Right lobe of liver (tissue), 6 donors: ENCODE measurements around the gene APBA1. TPM values are rescaled to one million over a fixed set of nuclear protein-coding genes. Genes with fewer than 3 reads are reported as not detected.

Experiments used
- ATAC-seq, 4 donors: fragments of 200-7000 bp; cut with Tn5 transposase; one replicate each; pipeline ENCODE4 v1.9.1; 2020; ENCODE audit warnings: mild to moderate bottlenecking in 4 of 4, moderate library complexity in 4 of 4
- DNase-seq, 3 donors: peaks; one replicate each; pipeline ENCODE4 v3.0.0-alpha.2; 2020
- H3K27ac ChIP-seq, 3 donors: fragments of 200-600 bp; one replicate each; pipeline ENCODE4 v1.8.0; 2022
- H3K27me3 ChIP-seq, 2 donors: fragments of 200-600 bp; one replicate each; pipeline ENCODE4 v1.8.0; 2022
- H3K36me3 ChIP-seq, 4 donors: fragments of 200-600 bp; sonication (generic) in 1 of 4; one replicate each; pipeline versions ENCODE4 v1.5.1 to v1.8.0; 2017 to 2022; ENCODE audit warnings: control low read depth in 1 of 4
- H3K4me1 ChIP-seq, 4 donors: fragments of 200-600 bp; sonication (generic) in 1 of 4; one replicate each; pipeline versions ENCODE4 v1.5.1 to v1.8.0; 2017 to 2022; ENCODE audit warnings: control low read depth in 1 of 4
- H3K4me3 ChIP-seq, 3 donors: fragments of 200-600 bp; one replicate each; pipeline ENCODE4 v1.8.0; 2022
- H3K9me3 ChIP-seq, 4 donors: fragments of 200-600 bp; sonication (generic) in 1 of 4; one replicate each; pipeline versions ENCODE4 v1.5.1 to v1.8.0; 2017 to 2022; ENCODE audit warnings: control low read depth in 1 of 4
- CTCF ChIP-seq, 4 donors: fragments of 200-600 bp in 3 of 4; fragments of 450-650 bp in 1 of 4; IDR thresholded peaks; one replicate each; pipeline versions ENCODE4 v1.5.1 to v1.8.0; 2016 to 2022; ENCODE audit warnings: antibody characterized with exemption in 4 of 4, mild to moderate bottlenecking in 2 of 4
- POLR2A ChIP-seq: fragments of 450-650 bp; IDR thresholded peaks from one replicate; pipeline ENCODE4 v1.6.1; 2017; ENCODE audit warnings: antibody characterized with exemption, mild to moderate bottlenecking
- WGBS: methylation state at CpG from one replicate; pipeline ENCODE4 v1.1.6; 2018; ENCODE audit warnings: low coverage, low lambda C conversion rate; ENCODE audit not compliant: insufficient coverage; ENCODE audit errors: missing lambda C conversion rate; 5-methylcytosine and 5-hydroxymethylcytosine counted together
- intact Hi-C, 2 donors: fragments of 100-400 bp; cut with DNase I; formaldehyde crosslinking; loops; one replicate each; pipeline versions ENCODE4 v1.11.2 to v1.14.1; 2022
- total RNA-seq, 6 experiments: library from RNA; depleted of rRNA in 2 of 6; stranded (reverse); fragments of >200 nt in 2 of 6; fragmentation: NEBNext Ultra II Directional in 3 of 6; extraction: Animal tissue kit (Norgen Biotek cat#: 25700) in 3 of 6; gene quantifications; one replicate each; pipeline versions ENCODE4 v1.1.0 to v1.2.4, GENCODE V29; 2016 to 2023
- donor health status: DM: no; HTN: yes; CAD: no.
- donor health status: DM: no; HTN: no; CAD: no.
- donor health status: DM: no; HTN: no; CAD: no.
- donor health status: DM: no; HTN: yes; CAD: no.
- donor health status: DM: no; HTN: yes; CAD: no.

The APBA1 gene
- total RNA-seq, 6 experiments from 2014 or later, result 6.6 to 25.5 (median 16.7) TPM

GRCh38 chr9:69548681-69549080 is 123.5 kb downstream of the APBA1 start:
- Histone ChIP-seq H3K36me3 (no peaks in the 10 kb centered on the region), H3K9me3 (no peaks in the 10 kb centered on the region), H3K27ac (no peak overlapping the region), H3K27me3 (no peaks in the 10 kb centered on the region), H3K4me1 (no peaks in the 10 kb centered on the region), H3K4me3 (no peak overlapping the region)
- ATAC-seq (no peak), DNase-seq (no peak)
- intact Hi-C loops, result loop anchor here (5.0 kb wide), 1 partner anchor 126 kb away; no protein-coding TSS in a partner anchor
- TF ChIP-seq CTCF (IDR thresholded peaks at IDR 0.05) (no peak), POLR2A (no peak)
- 79% methylated on average over 2 of the region's 3 CpGs for WGBS

- H3K4me3 ChIP-seq, result no peak overlapping the region
- H3K4me1 ChIP-seq, result no peaks in the 10 kb centered on the region
- no peak overlapping the region for H3K27ac ChIP-seq
- ATAC-seq (peak; percentile 73 to 86 (median 81)), DNase-seq (no peak)
- WGBS, result 66% methylated on average over 4 of the region's 4 CpGs
- intact Hi-C loops, result loop anchor here (5.0 kb wide), 1 partner anchor 124 kb away; no protein-coding TSS in a partner anchor
- no peaks in the 10 kb centered on the region for H3K9me3 ChIP-seq
- H3K36me3 ChIP-seq, result no peaks in the 10 kb centered on the region
- peak; percentile 36 to 63 (median 40) for TF ChIP-seq CTCF (IDR thresholded peaks at IDR 0.05)
- no peak for TF ChIP-seq POLR2A
- H3K27me3 ChIP-seq, result no peaks in the 10 kb centered on the region
Observed at GRCh38 chr9:69546265-69546664, 125.9 kb downstream of the APBA1 start.

- no peaks in the 10 kb centered on the region for H3K36me3 ChIP-seq
- ATAC-seq (peak; percentile 70 to 75 (median 72)), DNase-seq (no peak)
- no peaks in the 10 kb centered on the region for H3K9me3 ChIP-seq
- H3K27me3 ChIP-seq, result no peaks in the 10 kb centered on the region
- no peak overlapping the region for H3K27ac ChIP-seq
- no peaks in the 10 kb centered on the region for H3K4me1 ChIP-seq
- intact Hi-C loops, result no loop called here
- no peak for TF ChIP-seq POLR2A
- no peak for TF ChIP-seq CTCF (IDR thresholded peaks at IDR 0.05)
- 62% methylated on average over 4 of the region's 7 CpGs for WGBS
- H3K4me3 ChIP-seq, result no peak overlapping the region
Observed at GRCh38 chr9:69542942-69543704, 129.0 kb downstream of the APBA1 start.

GRCh38 chr9:69542058-69542457 is 130.1 kb downstream of the APBA1 start:
- DNase-seq (no peak), ATAC-seq (no peak)
- WGBS, result 97% methylated on average over 6 of the region's 6 CpGs
- TF ChIP-seq POLR2A, result no peak
- no peak for TF ChIP-seq CTCF (IDR thresholded peaks at IDR 0.05)
- Histone ChIP-seq H3K36me3 (no peaks in the 10 kb centered on the region), H3K9me3 (no peaks in the 10 kb centered on the region), H3K27ac (no peak overlapping the region), H3K4me1 (no peaks in the 10 kb centered on the region), H3K27me3 (no peaks in the 10 kb centered on the region), H3K4me3 (no peak overlapping the region)
- intact Hi-C loops, result no loop called here
